HepG2 (cell line): ENCODE measurements around the gene CD14. TPM values are rescaled to one million over a fixed set of nuclear protein-coding genes. Genes with fewer than 3 reads are reported as not detected.
"Not testable (repeated sequence)": the region's sequence is repeated elsewhere in the genome, so short reads cannot be mapped to it uniquely, and the experiment has no call there.

ENCODE experiments used
- ATAC-seq: fragments of 200-7000 bp; cut with Tn5 transposase; 3 replicates; pipeline ENCODE4 v1.9.1; 2020; ENCODE audit warnings: mild to moderate bottlenecking, moderate library complexity
- BruUV-seq: library from RNA; stranded (reverse); fragments of 400-500 nt; replicated peaks from 2 replicates; lab custom pipeline; 2021; lab: Mats Ljungman, UMichigan
- CTCF ChIA-PET: fragments of 300-600 bp; formaldehyde crosslinking; extraction: SDS; loops from one replicate; lab custom pipeline; 2021; ENCODE audit warnings: low total read pairs, inconsistent platforms, low intra/inter-chr PET ratio; lab: Yijun Ruan, JAX
- POLR2A ChIA-PET: fragments of 350-600 bp; sonication (Branson Sonifier 250); formaldehyde crosslinking; loops from one replicate; lab custom pipeline; 2020; ENCODE audit warnings: antibody characterized with exemption, inconsistent platforms; lab: Yijun Ruan, JAX
- DNase-seq: peaks from one replicate; pipeline ENCODE4 v3.0.0-alpha.2; 2015; ENCODE audit warnings: low spot score
- FAIRE-seq: peaks from 3 replicates; lab custom pipeline; 2011; peaks lifted over from hg19 to GRCh38; lab: Jason Lieb, UNC
- H2AFZ ChIP-seq: one replicate; pipeline ENCODE4 v1.6.1; 2011; ENCODE audit warnings: low read length, inconsistent platforms
- H3K27ac ChIP-seq: fragments of 300-600 bp; 3 replicates; pipeline ENCODE4 v1.8.0; 2011; ENCODE audit warnings: mixed run types, mild to moderate bottlenecking, mixed read lengths, low read length, inconsistent platforms; ENCODE audit not compliant: insufficient read depth; ENCODE audit errors: extremely low read length
- H3K27me3 ChIP-seq, 2 experiments: fragments of 200-600 bp in 1 of 2; 2 replicates in 1 of 2; 3 replicates in 1 of 2; pipeline versions ENCODE4 v1.6.0 to v1.8.0; 2011; ENCODE audit warnings: low read length in 2 of 2, mild to moderate bottlenecking in 2 of 2, moderate library complexity in 2 of 2, inconsistent platforms in 1 of 2; ENCODE audit not compliant: insufficient read depth in 2 of 2, control insufficient read depth in 1 of 2
- H3K36me3 ChIP-seq, 2 experiments: fragments of 200-600 bp in 1 of 2; replicated peaks in 1 of 2; 2 replicates in 1 of 2; 3 replicates in 1 of 2; pipeline versions ENCODE4 v1.5.1 to v1.8.0; 2011; ENCODE audit warnings: low read length in 2 of 2, inconsistent platforms in 1 of 2; ENCODE audit not compliant: insufficient read depth in 2 of 2, control insufficient read depth in 1 of 2
- H3K4me1 ChIP-seq: 2 replicates; pipeline ENCODE4 v1.5.1; 2012; ENCODE audit warnings: low read length, inconsistent platforms; ENCODE audit not compliant: insufficient read depth
- H3K4me2 ChIP-seq: 2 replicates; pipeline ENCODE4 v1.6.0; 2011; ENCODE audit warnings: low read depth, low read length, inconsistent platforms
- H3K4me3 ChIP-seq, 3 experiments: fragments of 200-600 bp in 1 of 3; sonication (generic), shearing (Covaris generic) in 1 of 3; replicated peaks in 1 of 3; 2 replicates each; pipeline ENCODE4 v1.5.1; 2011 to 2016; ENCODE audit warnings: low read length in 3 of 3, inconsistent platforms in 2 of 3, low read depth in 2 of 3, mild to moderate bottlenecking in 2 of 3, control low read depth in 1 of 3, mixed read lengths in 1 of 3; ENCODE audit not compliant: insufficient read depth in 1 of 3
- H3K79me2 ChIP-seq: one replicate; pipeline ENCODE4 v1.6.1; 2011; ENCODE audit warnings: low read length, inconsistent platforms; ENCODE audit not compliant: insufficient read depth
- H3K9ac ChIP-seq: 2 replicates; pipeline ENCODE4 v1.6.0; 2011; ENCODE audit warnings: mild to moderate bottlenecking, low read depth, low read length, inconsistent platforms; ENCODE audit not compliant: insufficient read depth
- H3K9me3 ChIP-seq: 2 replicates; pipeline ENCODE4 v1.5.1; 2012; ENCODE audit warnings: mild to moderate bottlenecking, low read length
- H4K20me1 ChIP-seq: 2 replicates; pipeline ENCODE4 v1.6.0; 2011; ENCODE audit warnings: inconsistent platforms, mild to moderate bottlenecking, low read length, moderate library complexity; ENCODE audit not compliant: insufficient read depth
- ASH2L ChIP-seq: fragments of 300-600, 200-600 bp; sonication (generic); IDR thresholded peaks from 2 replicates; pipeline ENCODE4 v1.7.0; 2017; ENCODE audit warnings: low read depth, mild to moderate bottlenecking, moderate library complexity, mixed read lengths, low read length; ENCODE audit not compliant: insufficient read length
- CREB1 ChIP-seq, 2 experiments: fragments of 450-650 bp in 1 of 2; IDR thresholded peaks; 2 replicates each; pipeline ENCODE4 v1.6.1; 2016 to 2017; ENCODE audit warnings: control low read depth in 1 of 2, mild to moderate bottlenecking in 1 of 2, missing compliant biosample characterization in 1 of 2, missing genetic modification characterization in 1 of 2
- ELF4 ChIP-seq: sonication (generic); formaldehyde crosslinking; IDR thresholded peaks from 2 replicates; pipeline ENCODE4 v1.5.0; 2020; ENCODE audit warnings: missing genetic modification reagents, mild to moderate bottlenecking, moderate library complexity, borderline replicate concordance
- KDM6A ChIP-seq: IDR thresholded peaks from 2 replicates; pipeline ENCODE4 v1.6.1; 2016; ENCODE audit warnings: low read depth
- NAIF1 ChIP-seq: sonication (generic); formaldehyde crosslinking; IDR thresholded peaks from 2 replicates; pipeline ENCODE4 v1.5.0; 2020; ENCODE audit warnings: mild to moderate bottlenecking, missing genetic modification reagents, borderline replicate concordance
- NFRKB ChIP-seq: fragments of 450-650 bp; IDR thresholded peaks from 2 replicates; pipeline ENCODE4 v1.6.1; 2017
- POLR2A ChIP-seq, 2 experiments: IDR thresholded peaks; 2 replicates each; pipeline ENCODE4 v1.6.1; 2011; ENCODE audit warnings: low read depth in 2 of 2, low read length in 2 of 2, mild to moderate bottlenecking in 1 of 2, moderate library complexity in 1 of 2; ENCODE audit not compliant: insufficient read depth in 1 of 2
- POLR2G ChIP-seq: fragments of 200-400 bp; formaldehyde crosslinking; IDR thresholded peaks from 2 replicates; pipeline ENCODE4 v1.6.1; 2018; ENCODE audit warnings: mild to moderate bottlenecking, low read depth, low read length, moderate library complexity
- YY1 ChIP-seq: IDR thresholded peaks from 2 replicates; pipeline ENCODE4 v1.6.1; 2011; ENCODE audit warnings: low read length, low read depth, moderate library complexity, mild to moderate bottlenecking; ENCODE audit not compliant: insufficient read depth, insufficient replicate concordance
- ZC3H4 ChIP-seq: sonication (generic); formaldehyde crosslinking; IDR thresholded peaks from 2 replicates; pipeline ENCODE4 v1.4.0; 2020; ENCODE audit warnings: missing genetic modification reagents, borderline replicate concordance
- ZMYM2 ChIP-seq: sonication (generic); formaldehyde crosslinking; IDR thresholded peaks from 2 replicates; pipeline ENCODE4 v1.8.0; 2022; ENCODE audit warnings: mild to moderate bottlenecking, missing genetic modification reagents
- ZNF24 ChIP-seq: fragments of 450-650 bp; IDR thresholded peaks from 2 replicates; pipeline ENCODE4 v1.6.1; 2017; ENCODE audit warnings: antibody characterized with exemption, mild to moderate bottlenecking
- ZNF33A ChIP-seq: sonication (generic); formaldehyde crosslinking; IDR thresholded peaks from 2 replicates; pipeline ENCODE4 v1.5.1; 2020; ENCODE audit warnings: missing genetic modification reagents, mild to moderate bottlenecking, moderate library complexity, borderline replicate concordance
- ZNF572 ChIP-seq: sonication (generic); formaldehyde crosslinking; IDR thresholded peaks from 2 replicates; pipeline ENCODE4 v1.5.1; 2020; ENCODE audit warnings: mild to moderate bottlenecking, missing genetic modification reagents
- ZNF644 ChIP-seq: IDR thresholded peaks from 2 replicates; pipeline ENCODE4 v1.6.1; 2016; ENCODE audit warnings: low read depth
- WGBS: methylation state at CpG from one replicate; pipeline ENCODE4 v1.1.6; 2017; ENCODE audit warnings: low lambda C conversion rate; 5-methylcytosine and 5-hydroxymethylcytosine counted together
- in situ Hi-C: cut with HindIII; loops from 2 replicates; pipeline ENCODE4 v1.10.0; 2017; ENCODE audit warnings: low pct_unique_long_range_greater_than_20kb; ENCODE audit not compliant: extremely low pct_ligation_motif_present
- intact Hi-C: fragments of 100-400 bp; cut with micrococcal nuclease; formaldehyde crosslinking; loops from one replicate; pipeline ENCODE4 v1.10.0; 2022; ENCODE audit not compliant: unreplicated experiment
- polyA plus RNA-seq, 8 experiments: library from polyadenylated mRNA; depleted of rRNA in 3 of 8; stranded (reverse) in 7 of 8; unstranded in 1 of 8; fragments of >200 nt; fragmentation: Illumina TruSeq in 4 of 8; extraction: Trizol in 4 of 8; gene quantifications; 2 replicates each; pipeline versions ENCODE4 v1.2.1 to v1.2.3, GENCODE V29; 2011 to 2016; ENCODE audit warnings: low read depth in 4 of 8, missing spikeins in 1 of 8, mixed read lengths in 1 of 8; ENCODE audit not compliant: insufficient read depth in 1 of 8
- total RNA-seq, 5 experiments: library from RNA; depleted of rRNA; stranded (reverse); fragments of >200 nt; fragmentation: Illumina TruSeq; extraction: Trizol; gene quantifications; 2 replicates each; pipeline ENCODE4 v1.2.3, GENCODE V29; 2016; ENCODE audit warnings: low read depth in 1 of 5
- TF ChIP-seq, protein P1 (sequence below): sonication (generic); formaldehyde crosslinking; IDR thresholded peaks from 2 replicates; pipeline ENCODE4 v1.8.0; 2023; ENCODE audit warnings: mild to moderate bottlenecking, missing genetic modification reagents
- TF ChIP-seq, protein P2 (sequence below): sonication (generic); formaldehyde crosslinking; IDR thresholded peaks from 2 replicates; pipeline ENCODE4 v1.8.0; 2022; ENCODE audit warnings: missing genetic modification reagents, mild to moderate bottlenecking, moderate library complexity, borderline replicate concordance

The CD14 gene
- total and polyA plus RNA-seq, 2 of the 13 experiments (the other 11 are each of a cell fraction or from before 2014, with no cell fraction given), result 1.7 to 4.7 TPM

DNA sequence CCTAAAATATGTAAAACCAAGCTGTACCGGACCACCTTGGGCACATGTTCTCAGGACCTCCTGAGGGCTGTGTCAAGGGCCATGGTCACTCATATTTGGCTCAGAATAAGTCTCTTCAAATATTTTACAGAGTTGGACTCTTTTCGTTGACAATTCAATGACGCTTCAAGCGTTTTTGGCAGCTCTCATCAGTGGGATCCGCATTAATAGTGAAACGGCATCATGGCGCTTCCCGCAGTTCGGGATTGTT lies 5.8 kb upstream of the CD14 start:
- 0% methylated on average over 9 of the region's 9 CpGs for WGBS
- CTCF ChIA-PET, result interaction anchor here (1.4 kb wide), 1 partner anchor 63 kb away, joined by 7 read pairs; no protein-coding TSS in a partner anchor
- BruUV-seq, FAIRE-seq, H2AFZ ChIP-seq, H4K20me1 ChIP-seq, H3K9me3 ChIP-seq, H3K27me3 ChIP-seq, DNase-seq, ATAC-seq, in situ Hi-C loops: not testable (repeated sequence)
- H3K79me2 ChIP-seq, result peaks cover 23% of the 10 kb centered on the region
- peak overlapping the region; percentile 88 for H3K4me2 ChIP-seq
- H3K36me3 ChIP-seq, result peaks cover 8 to 16% of the 10 kb centered on the region in 2 experiments; a peak in 3 of 5 replicates
- H3K4me1 ChIP-seq, result peaks cover 73% of the 10 kb centered on the region
- POLR2A ChIA-PET, result interaction anchor here (1.1 to 6.5 kb wide), 14 partner anchors 9 to 293 kb away, joined by 4 to 84 read pairs (median 8); partner anchors contain the start of genes ANKHD1, EIF4EBP3, HARS1 and HARS2
- H3K4me3 ChIP-seq, result peak overlapping the region; percentile 44 to 60 (median 58); a peak in 5 of 6 replicates
- intact Hi-C loops, result loop anchor here (1.0 to 2.0 kb wide), 3 partner anchors 52 to 92 kb away; partner anchors contain the start of genes EIF4EBP3, HARS1 and HARS2
- peak overlapping the region; percentile 78 for H3K9ac ChIP-seq
- peak overlapping the region; percentile 94 for H3K27ac ChIP-seq
- TF ChIP-seq, protein P1, sequence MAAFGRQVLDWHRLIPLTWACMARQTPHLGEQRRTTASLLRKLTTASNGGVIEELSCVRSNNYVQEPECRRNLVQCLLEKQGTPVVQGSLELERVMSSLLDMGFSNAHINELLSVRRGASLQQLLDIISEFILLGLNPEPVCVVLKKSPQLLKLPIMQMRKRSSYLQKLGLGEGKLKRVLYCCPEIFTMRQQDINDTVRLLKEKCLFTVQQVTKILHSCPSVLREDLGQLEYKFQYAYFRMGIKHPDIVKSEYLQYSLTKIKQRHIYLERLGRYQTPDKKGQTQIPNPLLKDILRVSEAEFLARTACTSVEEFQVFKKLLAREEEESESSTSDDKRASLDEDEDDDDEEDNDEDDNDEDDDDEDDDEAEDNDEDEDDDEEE (CRISPR knock-in tag), result peak; percentile 48; the same call in 1 of the 2 replicates
- TF ChIP-seq ASH2L, result peak; percentile 78
- TF ChIP-seq YY1, result peak; percentile 64
- TF ChIP-seq ZNF33A (CRISPR knock-in tag), result peak; percentile 2; the same call in 1 of the 2 replicates
- TF ChIP-seq, protein P2, sequence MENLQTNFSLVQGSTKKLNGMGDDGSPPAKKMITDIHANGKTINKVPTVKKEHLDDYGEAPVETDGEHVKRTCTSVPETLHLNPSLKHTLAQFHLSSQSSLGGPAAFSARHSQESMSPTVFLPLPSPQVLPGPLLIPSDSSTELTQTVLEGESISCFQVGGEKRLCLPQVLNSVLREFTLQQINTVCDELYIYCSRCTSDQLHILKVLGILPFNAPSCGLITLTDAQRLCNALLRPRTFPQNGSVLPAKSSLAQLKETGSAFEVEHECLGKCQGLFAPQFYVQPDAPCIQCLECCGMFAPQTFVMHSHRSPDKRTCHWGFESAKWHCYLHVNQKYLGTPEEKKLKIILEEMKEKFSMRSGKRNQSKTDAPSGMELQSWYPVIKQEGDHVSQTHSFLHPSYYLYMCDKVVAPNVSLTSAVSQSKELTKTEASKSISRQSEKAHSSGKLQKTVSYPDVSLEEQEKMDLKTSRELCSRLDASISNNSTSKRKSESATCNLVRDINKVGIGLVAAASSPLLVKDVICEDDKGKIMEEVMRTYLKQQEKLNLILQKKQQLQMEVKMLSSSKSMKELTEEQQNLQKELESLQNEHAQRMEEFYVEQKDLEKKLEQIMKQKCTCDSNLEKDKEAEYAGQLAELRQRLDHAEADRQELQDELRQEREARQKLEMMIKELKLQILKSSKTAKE (CRISPR knock-in tag), result peak; percentile 3; the same call in 1 of the 2 replicates
- 0 out of 2 replicates have a peak, but pooled peaks have one; percentile 36 for TF ChIP-seq ZNF24
- TF ChIP-seq CREB1 (IDR thresholded peaks at IDR 0.05), result 0 out of 2 replicates have a peak, but pooled peaks have one; percentile 70
- TF ChIP-seq CREB1 (CRISPR knock-in tag; IDR thresholded peaks at IDR 0.05), result peak; percentile 75
- peak; percentile 60; the same call in 1 of the 2 replicates for TF ChIP-seq ELF4 (CRISPR knock-in tag)
- TF ChIP-seq POLR2A (IDR thresholded peaks at IDR 0.05; ENCODE audit: insufficient read depth in 1 of 2, low read depth in 2 of 2, low read length in 2 of 2), result peak in 1 of 2 experiments; percentile 73; a peak in 1 of 4 replicates
- peak; percentile 54; the same call in 1 of the 2 replicates for TF ChIP-seq POLR2G
- peak; percentile 79; the same call in 1 of the 2 replicates for TF ChIP-seq ZC3H4
- TF ChIP-seq ZMYM2, result 0 out of 2 replicates have a peak, but pooled peaks have one; percentile 8
- 0 out of 2 replicates have a peak, but pooled peaks have one; percentile 47 for TF ChIP-seq NFRKB
- TF ChIP-seq ZNF644 (CRISPR knock-in tag), result peak; percentile 78
- 0 out of 2 replicates have a peak, but pooled peaks have one; percentile 93 for TF ChIP-seq KDM6A (CRISPR knock-in tag)
- TF ChIP-seq NAIF1 (CRISPR knock-in tag), result peak; percentile 51; the same call in 1 of the 2 replicates
- 0 out of 2 replicates have a peak, but pooled peaks have one; percentile 0 for TF ChIP-seq ZNF572 (CRISPR knock-in tag)
